Smooth muscle cell of the brain vasculature (primary cell): Measurements from ENCODE around the gene GPR32.
"Not testable (repeated sequence)": the region's sequence is repeated elsewhere in the genome, so short reads cannot be mapped to it uniquely, and the experiment has no call there.

Experiments used
- DNase-seq: peaks from one replicate; pipeline ENCODE4 v3.0.0-alpha.2; 2012; ENCODE audit warnings: low read depth, low spot score

Gene GPR32

DNA sequence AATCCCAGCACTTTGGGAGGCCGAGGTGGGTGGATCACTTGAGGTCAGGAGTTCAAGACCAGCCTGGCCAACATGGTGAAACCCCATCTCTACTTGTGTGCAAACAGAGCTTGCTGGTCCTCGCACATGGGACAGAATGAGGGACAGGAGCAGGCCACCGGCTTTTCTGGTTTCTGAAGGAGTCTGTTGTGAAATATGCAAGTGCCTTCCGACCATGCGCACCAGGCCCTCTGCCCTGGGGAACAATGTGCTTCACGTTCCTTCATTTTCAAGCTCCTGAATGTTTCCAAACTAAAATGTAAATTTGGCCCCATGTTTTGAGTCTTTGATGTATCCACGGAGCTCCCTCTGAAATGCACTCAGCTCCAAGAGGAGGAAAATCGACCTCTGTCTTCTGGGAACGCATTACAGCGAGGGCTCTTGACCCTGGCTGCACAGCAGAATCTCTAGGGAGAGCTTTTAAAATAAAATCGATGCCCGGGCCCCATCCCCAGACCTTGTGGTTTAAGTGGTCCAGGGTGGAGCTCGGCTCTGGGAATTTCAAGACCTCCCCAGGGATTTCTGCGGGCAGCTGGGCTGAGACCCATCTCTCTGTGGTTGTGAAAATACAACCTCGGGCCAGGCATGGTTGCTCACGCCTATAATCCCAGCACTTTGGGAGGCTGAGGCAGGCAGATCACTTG, 10.6 kb downstream of the GPR32 start:
- no peak for DNase-seq

DNA sequence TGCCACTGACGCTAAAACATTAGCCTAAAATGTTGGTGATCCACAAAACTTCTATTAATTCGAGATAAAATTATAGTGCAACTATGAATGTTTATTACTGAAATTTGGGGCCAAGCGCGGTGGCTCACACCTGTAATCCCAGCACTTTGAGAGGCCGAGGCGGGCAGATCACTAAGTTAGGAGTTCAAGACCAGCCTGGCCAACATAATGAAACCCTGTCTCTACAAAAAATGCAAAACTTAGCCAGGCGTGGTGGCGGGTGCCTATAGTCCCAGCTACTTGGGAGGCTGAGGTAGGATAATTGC, 13.5 kb downstream of the GPR32 start:
- not testable (repeated sequence) for DNase-seq

DNA sequence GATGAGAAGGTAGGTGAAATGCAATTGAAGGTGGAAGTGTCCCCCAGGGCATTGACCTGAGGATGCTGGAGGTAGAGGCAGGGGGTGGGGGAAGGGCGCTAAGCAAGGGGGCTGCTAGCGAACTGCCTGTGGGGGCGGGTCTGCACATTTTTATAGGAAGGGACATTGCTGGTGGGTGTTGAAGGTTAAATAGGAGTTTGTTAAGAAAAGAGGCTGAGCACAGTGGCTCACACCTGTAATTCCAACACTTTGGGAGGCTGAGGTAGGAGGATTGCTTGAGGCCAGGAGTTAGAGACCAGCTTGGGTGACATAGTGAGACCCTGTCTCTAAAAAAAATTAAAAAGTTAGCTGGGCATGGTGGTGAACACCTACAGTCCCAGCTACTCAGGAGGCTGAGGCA, 14.4 kb downstream of the GPR32 start:
- no peak for DNase-seq

DNA sequence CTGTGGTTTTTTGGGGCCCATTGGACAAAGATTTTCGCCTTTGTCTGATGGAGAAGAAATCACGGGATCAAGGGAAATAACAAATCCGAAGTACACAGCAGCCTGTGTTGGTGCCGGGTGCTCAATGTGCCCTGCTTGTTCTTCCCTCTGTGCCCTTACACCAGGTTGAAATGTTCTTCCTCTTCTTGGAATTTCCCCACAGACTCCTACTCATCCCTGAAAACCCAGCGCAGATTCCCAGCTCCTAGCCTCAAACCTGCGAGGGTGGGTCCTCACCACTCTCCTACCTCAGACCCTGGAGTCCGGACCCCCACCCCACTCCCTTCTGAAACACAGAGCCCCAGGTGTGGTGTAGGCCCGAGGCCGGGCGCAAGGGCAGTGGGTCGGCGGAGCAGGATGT, 15.1 kb downstream of the GPR32 start:
- DNase-seq = no peak

DNA sequence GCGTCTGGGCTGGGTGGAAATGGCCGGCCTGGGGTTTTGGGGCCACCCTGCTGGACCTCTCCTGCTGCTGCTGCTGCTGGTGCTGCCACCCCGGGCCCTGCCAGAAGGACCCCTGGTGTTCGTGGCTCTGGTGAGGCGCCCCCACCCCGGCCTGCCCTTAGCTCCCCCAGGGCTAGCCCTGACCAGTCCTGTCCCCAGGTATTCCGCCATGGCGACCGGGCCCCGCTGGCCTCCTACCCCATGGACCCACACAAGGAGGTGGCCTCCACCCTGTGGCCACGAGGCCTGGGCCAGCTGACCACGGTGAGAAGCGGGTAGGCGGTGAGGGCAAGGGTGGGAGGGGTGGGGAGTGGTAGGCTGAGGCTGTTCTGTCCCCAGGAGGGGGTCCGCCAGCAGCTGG, 20.1 kb downstream of the GPR32 start, which contains the start of gene ACP4:
TSS of gene ACP4 (plus strand) at position 20 of the 400 bp plus-strand sequence. CDS start at position 20, 0 bp downstream.
- no peak for DNase-seq

DNA sequence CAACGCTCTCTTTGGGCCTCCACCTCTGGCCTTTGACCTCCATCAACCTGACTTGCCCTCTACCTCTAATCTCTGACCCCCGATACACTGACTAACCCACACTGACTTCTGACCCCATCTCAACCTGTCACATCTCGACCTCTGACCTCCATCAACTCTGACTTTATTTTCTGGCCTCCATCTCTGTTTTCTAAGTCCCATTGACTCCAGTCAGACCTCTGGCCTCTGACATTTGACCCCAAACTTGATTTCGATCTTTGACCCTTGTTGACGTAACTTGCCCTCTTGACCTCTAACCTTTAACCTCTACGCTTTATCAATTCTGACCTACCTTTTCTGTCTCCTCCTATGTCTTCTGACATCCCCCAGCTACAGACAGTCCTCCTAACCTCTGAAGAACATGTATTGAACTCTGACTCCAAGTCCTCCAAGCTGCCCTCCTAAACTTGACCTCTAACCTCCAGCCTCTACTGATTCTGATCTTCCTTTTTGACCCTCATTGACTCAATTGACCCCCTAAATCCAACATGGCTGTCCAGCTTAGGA, 20.7 kb downstream of the GPR32 start:
- no peak for DNase-seq

DNA sequence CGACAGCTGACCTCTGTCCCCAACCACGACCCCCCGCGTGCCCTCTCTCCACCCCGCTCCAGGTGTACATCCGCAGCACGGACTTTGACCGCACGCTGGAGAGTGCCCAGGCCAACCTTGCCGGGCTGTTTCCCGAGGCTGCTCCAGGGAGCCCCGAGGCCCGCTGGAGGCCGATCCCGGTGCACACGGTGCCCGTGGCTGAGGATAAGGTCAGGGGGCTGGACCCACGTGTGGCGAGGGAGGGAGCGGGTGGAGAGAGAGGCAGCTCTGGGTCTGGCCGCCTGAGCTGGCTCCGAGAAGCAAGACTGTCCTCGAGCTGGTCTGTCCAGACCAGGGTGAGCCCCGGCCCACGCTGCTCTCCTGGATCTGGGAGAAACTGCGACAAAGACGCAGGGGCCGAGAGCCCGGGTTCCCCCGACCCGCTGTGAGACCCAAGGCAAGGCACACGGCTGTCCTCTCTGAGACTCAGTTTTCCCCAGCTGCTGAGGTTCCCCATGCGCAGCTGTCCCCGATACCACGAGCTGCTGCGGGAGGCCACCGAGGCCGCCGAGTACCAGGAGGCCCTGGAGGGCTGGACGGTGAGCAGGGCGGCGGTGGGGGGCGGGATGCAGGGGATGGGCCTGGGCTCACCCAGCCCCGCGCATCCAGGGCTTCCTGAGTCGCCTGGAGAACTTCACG, 21.5 kb downstream of the GPR32 start:
- DNase-seq = no peak

DNA sequence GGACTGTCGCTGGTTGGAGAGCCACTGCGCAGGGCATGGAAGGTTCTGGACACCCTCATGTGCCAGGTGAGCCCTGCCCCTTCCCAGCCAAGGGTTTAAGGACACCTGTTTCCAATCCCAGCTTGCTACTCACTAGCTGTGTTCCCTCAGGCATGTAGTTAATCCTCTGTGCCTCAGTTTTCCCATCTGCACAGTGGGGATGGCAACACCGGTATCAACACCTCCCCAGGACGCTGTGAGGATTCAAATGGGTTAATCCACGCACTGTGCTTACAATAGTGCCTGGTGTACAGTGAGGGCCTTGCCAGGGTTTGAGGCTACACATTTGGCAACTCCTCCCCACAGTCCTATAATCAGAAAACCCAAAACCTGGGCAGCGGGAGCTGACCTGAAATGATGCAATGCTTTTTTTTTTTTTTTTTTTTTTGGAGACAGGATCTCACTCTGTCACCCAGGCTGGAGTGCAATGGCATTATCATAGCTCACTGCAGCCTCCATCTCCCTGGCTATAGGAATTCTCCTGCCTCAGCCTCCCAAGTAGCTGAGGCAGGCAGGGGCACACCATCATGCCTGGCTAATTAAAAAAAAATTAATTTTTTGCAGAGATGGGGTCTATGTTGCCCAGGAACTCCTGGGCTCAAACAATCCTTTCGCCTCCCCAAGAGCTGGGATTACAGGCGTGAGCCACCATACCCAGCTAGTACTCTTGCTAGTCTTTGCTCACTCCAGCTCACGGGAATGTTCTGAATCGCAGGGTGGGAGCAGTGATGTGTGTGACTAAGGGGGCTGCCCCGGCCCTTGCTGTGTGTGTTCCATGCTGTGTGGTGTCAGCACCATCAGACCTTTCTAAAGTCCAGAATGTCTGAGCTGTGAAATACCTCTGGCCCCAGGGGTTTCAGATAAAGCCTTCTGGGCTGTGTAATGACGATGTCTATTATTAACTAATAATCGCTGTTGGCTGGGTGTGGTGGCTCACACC, 22.3 kb downstream of the GPR32 start:
- DNase-seq = no peak

DNA sequence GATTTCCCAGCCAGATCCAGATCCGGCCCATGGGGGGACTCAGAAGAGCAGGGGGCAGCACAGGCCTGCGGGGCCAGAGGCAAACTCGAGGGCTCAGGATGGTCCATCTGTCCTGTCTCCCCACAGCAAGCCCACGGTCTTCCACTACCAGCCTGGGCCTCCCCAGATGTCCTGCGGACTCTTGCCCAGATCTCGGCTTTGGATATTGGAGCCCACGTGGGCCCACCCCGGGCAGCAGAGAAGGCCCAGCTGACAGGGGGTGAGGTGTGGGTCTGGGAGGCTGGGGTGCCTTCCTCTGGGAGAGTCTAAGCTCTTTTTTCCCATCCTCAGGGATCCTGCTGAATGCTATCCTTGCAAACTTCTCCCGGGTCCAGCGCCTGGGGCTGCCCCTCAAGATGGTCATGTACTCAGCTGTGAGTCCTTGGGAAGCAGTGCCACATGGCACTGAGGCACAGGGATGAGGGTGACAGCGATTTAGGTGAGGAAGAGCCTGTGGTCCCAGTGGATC, 23.3 kb downstream of the GPR32 start:
- no peak for DNase-seq

DNA sequence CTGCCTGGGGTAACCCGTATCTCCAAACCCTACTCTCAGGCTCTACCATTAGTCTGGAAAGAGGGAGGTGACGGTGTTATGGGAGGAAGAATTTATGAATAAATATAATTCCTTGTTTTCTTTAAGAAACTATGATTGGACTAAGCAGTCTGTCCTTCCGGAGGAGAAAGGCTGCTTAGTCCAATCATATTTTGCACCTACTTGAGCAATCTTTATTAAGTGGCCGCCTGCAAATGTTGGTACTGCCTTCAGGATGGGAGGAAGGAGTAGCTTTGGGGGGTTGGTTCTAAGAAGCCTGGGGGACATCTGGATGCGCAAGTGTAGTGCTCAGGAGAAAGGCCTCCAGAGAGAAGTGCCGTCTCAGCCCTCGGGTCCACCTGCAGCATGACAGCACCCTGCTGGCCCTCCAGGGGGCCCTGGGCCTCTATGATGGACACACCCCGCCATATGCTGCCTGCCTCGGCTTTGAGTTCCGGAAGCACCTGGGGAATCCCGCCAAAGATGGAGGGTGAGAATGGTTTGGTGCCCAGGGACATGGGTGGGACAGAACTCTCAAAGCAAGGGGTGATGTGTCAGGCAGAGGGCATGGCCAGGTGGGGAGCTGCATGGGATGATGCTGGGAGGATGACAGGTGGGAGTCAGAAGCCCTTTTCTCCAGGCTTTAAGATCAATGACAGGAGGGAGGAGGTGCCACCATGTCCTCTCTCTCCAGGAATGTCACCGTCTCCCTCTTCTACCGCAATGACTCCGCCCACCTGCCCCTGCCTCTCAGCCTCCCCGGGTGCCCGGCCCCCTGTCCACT, 24.0 kb downstream of the GPR32 start:
- DNase-seq = no peak

DNA sequence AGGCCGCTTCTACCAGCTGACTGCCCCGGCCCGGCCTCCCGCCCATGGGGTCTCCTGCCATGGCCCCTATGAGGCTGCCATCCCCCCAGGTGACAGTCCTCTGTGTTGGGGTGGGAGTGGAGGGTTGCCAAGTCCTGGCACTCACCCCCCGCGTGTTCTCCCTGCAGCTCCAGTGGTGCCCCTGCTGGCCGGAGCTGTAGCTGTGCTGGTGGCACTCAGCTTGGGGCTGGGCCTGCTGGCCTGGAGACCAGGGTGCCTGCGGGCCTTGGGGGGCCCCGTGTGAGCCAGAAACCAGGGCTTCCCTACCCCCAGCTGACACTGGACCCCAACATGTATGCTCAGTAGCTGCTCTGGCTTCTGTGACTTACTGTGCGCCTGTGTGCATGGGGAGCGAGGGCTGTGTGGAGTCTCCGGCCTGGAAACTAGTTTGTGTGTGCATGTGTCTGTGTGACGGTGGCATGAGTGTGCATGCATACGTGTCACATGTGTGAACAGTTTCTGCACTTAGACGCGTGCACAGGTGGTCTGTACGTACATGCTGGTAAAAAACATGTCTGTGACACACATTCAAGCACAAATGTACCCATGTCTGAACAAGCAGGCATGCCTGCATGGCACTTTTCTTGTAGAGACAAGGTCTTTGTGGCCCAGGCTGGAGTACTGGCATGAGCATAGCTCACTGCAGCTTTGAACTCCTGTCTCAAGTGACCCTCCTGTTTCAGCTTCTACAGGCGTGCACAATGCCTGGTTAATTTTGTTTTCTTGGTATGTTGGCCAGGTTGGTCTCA, 24.8 kb downstream of the GPR32 start:
- no peak for DNase-seq

DNA sequence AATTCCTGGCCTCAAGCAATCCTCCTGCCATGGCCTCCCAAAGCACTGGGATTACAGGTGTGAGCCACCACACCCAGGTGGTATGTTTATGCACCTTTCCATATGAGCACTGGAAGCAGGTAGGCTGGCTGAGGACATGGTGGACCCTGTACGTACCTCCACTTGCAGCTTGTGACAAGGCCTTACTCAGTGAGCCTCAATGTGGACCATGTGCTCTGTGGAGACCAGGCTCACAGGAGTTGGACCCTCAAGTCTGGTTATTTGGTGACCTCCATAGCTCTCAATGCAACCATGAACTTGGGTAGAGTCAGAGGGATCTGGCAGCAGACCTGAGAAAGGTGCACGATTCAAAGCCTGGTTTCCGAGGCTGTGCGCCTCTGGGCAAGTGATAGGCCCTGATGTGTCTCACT, 25.4 kb downstream of the GPR32 start:
- no peak for DNase-seq

DNA sequence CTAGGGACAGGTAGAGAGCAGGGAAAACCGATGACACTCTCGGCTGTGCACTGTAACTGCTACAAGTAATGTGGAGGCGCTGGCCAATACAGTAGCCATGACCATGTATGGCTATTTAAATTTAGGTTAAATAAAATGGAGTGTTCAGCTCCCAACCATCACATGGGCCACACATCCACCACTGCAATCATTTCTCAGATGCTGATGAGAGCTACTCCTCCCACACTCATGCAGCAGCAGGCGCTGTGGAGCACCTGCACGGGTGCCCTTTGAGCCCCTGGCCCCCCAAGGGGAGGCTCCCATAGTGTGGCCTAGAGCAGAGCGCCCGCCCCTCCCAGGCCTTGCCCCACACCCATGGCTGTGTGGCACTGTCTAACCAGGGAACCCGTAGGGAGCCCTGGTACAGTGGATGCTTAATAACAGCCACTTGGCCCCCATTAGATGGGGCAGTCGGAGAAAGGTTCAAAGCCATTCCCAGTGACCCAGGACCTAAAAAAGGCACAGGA, 25.9 kb downstream of the GPR32 start:
- DNase-seq = no peak

DNA sequence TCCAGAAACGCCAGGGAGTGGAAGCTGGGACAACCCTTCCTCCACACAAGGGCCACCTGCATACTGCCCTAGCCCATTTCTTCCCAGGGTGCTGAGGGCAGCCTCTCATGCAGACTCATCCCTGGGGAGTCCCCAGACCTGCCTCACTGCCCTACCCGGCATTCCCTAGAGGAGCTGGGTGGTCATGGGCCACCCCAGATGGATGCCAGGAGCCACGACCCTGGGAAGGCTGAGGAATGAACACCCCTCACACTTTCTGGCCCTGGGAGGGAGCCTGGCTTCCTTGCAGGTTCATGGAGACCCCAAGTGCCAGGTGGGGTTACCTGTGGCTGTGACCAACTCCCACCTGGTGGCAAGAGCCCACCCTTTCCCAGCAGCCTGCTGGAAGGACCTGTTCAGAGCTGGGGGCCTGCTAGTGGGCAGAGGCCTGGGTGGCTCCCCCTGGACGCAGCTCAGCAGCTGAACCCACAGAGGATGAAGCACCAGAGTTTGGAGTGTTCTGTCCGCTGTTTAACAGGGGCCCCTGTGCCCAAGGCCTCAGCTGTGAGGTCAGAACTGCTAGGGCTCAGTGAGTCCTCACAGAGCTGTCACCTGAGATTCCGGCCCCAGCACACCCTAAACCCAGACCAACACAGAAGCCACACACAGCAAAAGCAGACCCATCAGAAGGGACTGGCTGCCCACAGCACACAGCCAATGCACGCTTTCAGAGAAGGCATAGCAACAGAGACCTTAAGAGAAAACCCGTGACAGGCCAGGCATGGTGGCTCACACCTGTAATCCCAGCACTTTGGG, 26.6 kb downstream of the GPR32 start:
- no peak for DNase-seq

DNA sequence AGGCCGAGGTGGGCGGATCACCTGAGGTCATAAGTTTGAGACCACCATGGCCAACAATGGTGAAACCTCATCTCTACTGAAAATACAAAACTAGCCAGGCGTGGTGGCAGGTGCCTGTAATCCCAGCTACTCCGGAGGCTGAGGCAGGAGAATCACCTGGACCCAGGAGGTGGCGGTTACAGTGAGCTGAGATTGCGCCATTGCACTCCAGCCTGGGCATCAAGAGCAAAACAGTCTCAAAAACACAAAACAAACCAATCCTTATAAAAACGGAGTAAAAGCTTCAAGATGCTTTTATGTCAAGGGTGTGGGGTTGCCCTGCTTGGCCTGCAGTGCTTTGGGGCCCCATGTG, 27.1 kb downstream of the GPR32 start:
- DNase-seq = no peak

DNA sequence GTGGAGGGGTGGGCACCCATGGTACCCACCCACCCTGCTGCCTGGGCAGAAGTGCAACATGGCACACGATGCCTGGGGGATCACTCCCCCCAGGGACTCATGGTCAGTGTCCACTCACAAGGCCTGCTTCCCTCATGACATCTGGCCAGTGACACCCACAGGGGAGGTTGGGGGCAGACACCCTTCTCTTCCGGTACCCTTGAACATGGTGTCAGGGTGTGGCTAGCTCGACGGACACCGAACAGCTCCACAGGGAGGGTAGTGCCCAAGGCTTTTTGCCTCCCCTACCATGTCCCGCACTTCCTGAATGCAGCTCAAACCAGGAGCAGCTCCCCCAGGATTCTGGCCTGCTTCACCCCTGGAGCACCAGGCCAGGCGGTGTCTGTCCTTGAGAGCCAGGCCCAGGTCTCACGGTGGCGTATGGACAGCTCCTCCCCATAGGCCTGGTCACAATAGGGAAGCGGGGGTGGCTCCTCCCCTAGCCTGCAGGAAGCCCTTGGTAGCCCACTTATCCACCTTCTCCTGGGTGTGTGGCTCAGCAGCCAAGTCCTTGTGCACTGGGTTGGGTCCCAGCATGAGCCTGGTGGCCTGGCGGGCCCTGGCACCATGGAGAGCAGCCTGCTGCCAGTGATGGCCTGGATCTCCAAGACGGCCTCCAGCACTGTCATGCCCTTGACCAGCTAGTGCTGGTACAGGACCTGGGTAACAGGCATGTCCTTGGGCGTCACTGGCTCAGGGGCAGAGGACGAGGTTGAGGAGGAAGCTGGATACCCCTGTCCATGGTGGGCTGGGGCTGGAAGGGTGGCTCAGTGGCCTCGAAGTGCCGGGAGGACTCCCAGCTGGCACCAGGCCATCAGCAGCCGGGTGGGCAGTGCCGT, 27.8 kb downstream of the GPR32 start:
- DNase-seq = no peak

DNA sequence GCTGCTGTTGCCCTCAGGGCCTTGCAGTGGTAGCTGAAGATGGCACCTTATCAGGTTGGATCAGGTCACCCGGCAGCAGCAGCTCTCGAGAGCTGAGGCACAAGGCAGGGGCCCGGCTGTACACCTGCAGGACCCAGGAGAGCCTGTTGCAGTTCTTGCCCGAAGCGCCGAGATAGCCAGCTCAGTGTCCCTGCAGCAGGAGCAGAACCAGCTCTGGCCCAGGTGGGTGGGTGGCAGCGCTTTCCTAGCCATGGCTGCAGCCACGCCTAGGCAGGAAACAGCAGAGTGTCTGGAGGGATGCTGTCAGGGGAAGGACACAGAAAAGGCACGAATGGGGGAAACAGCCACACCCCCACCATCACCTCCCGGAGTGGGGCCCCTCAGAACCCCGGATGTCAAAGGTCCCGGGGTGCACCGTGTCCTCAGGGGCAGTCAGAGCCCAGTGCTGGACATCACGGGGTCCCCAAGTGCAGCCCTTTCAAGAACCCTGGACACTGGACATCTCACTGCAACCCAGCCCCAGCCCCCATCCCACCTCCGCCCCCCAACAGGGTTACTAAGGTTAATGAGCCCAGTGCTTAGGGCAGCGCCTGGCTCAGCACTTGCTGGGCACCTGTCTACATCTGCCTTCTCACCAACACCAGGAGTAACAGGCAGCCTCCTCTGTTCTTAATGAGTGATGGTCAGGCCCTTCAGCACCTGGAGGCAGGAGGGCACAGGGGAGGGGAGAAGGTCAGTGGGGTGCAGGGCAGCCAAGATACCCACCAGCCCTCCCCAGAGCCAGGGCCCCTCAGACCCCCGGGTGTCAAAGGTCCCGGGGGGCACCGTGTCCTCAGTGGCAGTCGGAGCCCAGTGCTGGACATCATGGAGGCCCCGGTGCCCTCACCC, 28.6 kb downstream of the GPR32 start:
- no peak for DNase-seq

DNA sequence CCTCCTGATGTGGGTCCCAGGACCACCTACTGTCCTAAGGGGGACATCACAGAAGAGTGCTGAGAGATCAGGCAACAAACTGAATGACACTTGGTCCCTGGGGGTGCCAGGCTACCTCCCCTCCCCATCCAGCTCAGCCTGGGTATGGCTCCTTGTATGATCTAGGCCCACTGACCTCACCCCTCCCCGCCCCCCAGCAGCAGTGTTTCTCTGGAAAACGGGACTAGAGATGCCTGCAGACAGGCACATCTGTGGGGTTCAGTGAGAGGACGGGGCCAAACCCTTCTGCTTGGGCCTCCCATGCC, 29.2 kb downstream of the GPR32 start:
- no peak for DNase-seq
